Neural progenitor cell (in vitro differentiated cells): Measurements from ENCODE around the gene USP48.

Source experiments
- CTCF ChIP-seq: fragments of 200-600 bp; sonication (generic); IDR thresholded peaks from 2 replicates; pipeline ENCODE4 v1.5.1; 2017; ENCODE audit warnings: antibody characterized with exemption, mild to moderate bottlenecking
- EZH2 ChIP-seq: fragments of 200-600 bp; sonication (generic); IDR thresholded peaks from 2 replicates; pipeline ENCODE4 v1.6.1; 2017; ENCODE audit warnings: antibody characterized with exemption, mild to moderate bottlenecking, moderate library complexity

GRCh38 chr1:21696931-21697330, 86.0 kb downstream of the USP48 start:
- TF ChIP-seq CTCF, result no peak
- no peak for TF ChIP-seq EZH2
